ENCODE data around the gene IRF8. TPM values are rescaled to one million over a fixed set of nuclear protein-coding genes. Genes with fewer than 3 reads are reported as not detected.
"Not testable (repeated sequence)": the region's sequence is repeated elsewhere in the genome, so short reads cannot be mapped to it uniquely, and the experiment has no call there.

IRF8 gene, protein sequence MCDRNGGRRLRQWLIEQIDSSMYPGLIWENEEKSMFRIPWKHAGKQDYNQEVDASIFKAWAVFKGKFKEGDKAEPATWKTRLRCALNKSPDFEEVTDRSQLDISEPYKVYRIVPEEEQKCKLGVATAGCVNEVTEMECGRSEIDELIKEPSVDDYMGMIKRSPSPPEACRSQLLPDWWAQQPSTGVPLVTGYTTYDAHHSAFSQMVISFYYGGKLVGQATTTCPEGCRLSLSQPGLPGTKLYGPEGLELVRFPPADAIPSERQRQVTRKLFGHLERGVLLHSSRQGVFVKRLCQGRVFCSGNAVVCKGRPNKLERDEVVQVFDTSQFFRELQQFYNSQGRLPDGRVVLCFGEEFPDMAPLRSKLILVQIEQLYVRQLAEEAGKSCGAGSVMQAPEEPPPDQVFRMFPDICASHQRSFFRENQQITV
- 139 TPM for polyA plus RNA-seq (2012; ENCODE audit: missing spikeins)

DNA sequence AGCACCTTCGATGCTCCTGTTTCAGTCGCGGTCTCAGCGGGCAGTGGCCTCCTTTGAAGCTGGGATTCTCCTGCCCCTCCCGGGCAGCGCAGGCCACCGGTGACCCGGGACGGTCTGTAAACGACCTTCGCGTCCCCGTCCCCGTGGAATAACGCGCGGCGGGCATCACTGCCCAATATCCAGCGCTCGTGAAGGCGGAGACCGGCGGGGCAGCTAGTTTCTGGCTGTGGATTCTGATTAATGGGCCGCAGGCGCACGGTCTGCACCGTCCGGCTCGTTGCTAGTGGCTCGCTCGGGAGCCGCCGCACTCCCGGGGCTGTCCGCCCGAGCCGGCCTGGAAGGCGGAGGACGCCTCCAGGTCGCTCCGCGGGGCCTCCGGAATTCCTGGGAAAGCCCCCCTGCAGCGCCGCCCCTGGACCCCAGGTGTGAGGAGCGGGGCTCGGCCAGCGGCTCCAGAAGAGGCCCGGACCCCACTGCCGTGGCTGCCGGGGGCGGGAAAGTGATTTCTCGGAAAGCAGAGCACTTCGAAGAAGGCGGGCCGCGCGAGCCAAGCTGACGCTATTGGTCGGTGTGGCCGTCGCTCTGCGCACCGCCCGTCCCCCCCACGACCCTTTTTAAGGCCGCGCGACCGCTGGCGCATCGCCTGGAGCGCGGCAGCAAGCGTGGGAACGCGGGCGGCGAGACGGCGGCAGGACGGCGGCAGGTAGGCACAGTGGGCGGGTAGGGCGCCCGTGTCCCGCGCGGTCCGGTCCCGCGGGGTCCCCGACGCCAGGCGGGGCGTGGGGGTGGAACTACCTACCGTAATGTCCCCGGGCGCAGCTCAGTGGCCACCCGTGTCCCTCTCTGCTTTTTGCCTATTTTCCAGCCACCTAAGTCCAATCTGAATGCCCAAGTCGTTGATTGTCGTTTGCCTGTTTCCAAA, at the start of gene IRF8:
IRF8 (plus strand) TSS at position 642 of the 922 bp plus-strand sequence. CDS start 3,854 bp downstream, outside the sequence.
- FAIRE-seq (peak; percentile 96), DNase-seq (ENCODE audit: insufficient read length) (peak; percentile 76)
- peak; percentile 84 for TF ChIP-seq TAF1 (IDR thresholded peaks at IDR 0.05; ENCODE audit: borderline replicate concordance, low read depth, low read length)
- peak; percentile 97 for TF ChIP-seq POLR2AphosphoS5 (IDR thresholded peaks at IDR 0.05; ENCODE audit: low read depth, low read length)
- peak; percentile 98 for TF ChIP-seq POLR2A (IDR thresholded peaks at IDR 0.05; ENCODE audit: low read depth, low read length)

GRCh38 chr16:85849388-85849787, 49.6 kb upstream of the IRF8 start:
- no peak for DNase-seq (ENCODE audit: insufficient read length)
- FAIRE-seq: no peak
- TF ChIP-seq TAF1 (IDR thresholded peaks at IDR 0.05; ENCODE audit: borderline replicate concordance, low read depth, low read length): no peak
- no peak for TF ChIP-seq POLR2A (IDR thresholded peaks at IDR 0.05; ENCODE audit: low read depth, low read length)
- TF ChIP-seq POLR2AphosphoS5 (IDR thresholded peaks at IDR 0.05; ENCODE audit: low read depth, low read length): no peak

DNA sequence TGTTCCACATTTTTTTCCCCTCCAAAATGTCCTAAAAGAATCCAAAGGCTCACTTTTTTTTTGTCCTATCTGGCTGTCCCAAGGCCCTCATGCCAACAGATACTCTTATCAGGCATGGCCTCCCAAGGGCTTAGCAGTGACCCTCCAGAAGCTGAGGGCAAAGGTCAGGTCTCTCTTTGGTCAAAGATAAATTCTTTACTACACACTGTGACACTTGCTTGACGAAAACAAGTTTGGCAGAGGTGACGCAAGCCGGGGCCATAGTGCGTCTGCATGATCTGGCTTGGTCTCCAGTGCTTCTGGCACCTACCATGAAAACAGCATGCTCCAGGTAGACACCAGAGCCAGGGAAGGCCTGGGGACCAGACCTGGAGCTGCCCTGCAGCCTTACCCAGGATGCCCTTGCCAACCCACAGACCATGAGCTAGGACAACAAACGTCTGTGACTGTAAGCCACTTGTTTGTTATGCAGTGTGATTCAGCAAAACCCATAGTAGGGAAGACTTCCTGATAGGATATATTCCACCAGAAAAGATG, 48.5 kb upstream of the IRF8 start:
- TF ChIP-seq POLR2AphosphoS5 (IDR thresholded peaks at IDR 0.05; ENCODE audit: low read depth, low read length) (no peak), TAF1 (IDR thresholded peaks at IDR 0.05; ENCODE audit: borderline replicate concordance, low read depth, low read length) (no peak), POLR2A (IDR thresholded peaks at IDR 0.05; ENCODE audit: low read depth, low read length) (no peak)
- DNase-seq (ENCODE audit: insufficient read length): no peak
- no peak for FAIRE-seq

- FAIRE-seq (no peak), DNase-seq (ENCODE audit: insufficient read length) (no peak)
- TF ChIP-seq POLR2A (IDR thresholded peaks at IDR 0.05; ENCODE audit: low read depth, low read length) (no peak), POLR2AphosphoS5 (IDR thresholded peaks at IDR 0.05; ENCODE audit: low read depth, low read length) (no peak), TAF1 (IDR thresholded peaks at IDR 0.05; ENCODE audit: borderline replicate concordance, low read depth, low read length) (no peak)
Observed at GRCh38 chr16:85851034-85851785, 47.8 kb upstream of the IRF8 start.

- TF ChIP-seq POLR2AphosphoS5 (IDR thresholded peaks at IDR 0.05; ENCODE audit: low read depth, low read length): no peak
- TF ChIP-seq TAF1 (IDR thresholded peaks at IDR 0.05; ENCODE audit: borderline replicate concordance, low read depth, low read length): no peak
- TF ChIP-seq POLR2A (IDR thresholded peaks at IDR 0.05; ENCODE audit: low read depth, low read length): no peak
- no peak for FAIRE-seq
- DNase-seq (ENCODE audit: insufficient read length): no peak
Observed at GRCh38 chr16:85853547-85854545, 45.1 kb upstream of the IRF8 start.

DNA sequence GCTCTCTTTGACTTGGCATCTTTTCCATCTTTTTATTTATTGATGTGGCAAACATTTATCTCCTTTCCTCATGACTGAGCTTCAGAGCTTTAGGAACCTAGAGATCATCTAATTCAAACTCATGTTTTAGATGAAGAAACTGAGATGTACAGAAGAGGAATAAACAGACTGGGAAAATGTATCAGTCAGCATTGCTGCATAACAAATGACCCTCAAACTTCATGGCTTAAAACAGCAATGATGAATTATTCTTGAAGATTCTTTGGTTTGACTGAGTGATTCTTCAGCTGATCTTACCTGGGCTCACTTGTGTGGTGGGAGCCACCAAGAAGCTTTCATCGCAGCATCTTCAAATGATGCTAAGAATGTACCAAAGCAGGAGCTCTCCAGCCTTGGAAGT, 44.0 kb upstream of the IRF8 start:
- DNase-seq (ENCODE audit: insufficient read length): no peak
- no peak for TF ChIP-seq TAF1 (IDR thresholded peaks at IDR 0.05; ENCODE audit: borderline replicate concordance, low read depth, low read length)
- no peak for TF ChIP-seq POLR2A (IDR thresholded peaks at IDR 0.05; ENCODE audit: low read depth, low read length)
- TF ChIP-seq POLR2AphosphoS5 (IDR thresholded peaks at IDR 0.05; ENCODE audit: low read depth, low read length): no peak
- no peak for FAIRE-seq

DNA sequence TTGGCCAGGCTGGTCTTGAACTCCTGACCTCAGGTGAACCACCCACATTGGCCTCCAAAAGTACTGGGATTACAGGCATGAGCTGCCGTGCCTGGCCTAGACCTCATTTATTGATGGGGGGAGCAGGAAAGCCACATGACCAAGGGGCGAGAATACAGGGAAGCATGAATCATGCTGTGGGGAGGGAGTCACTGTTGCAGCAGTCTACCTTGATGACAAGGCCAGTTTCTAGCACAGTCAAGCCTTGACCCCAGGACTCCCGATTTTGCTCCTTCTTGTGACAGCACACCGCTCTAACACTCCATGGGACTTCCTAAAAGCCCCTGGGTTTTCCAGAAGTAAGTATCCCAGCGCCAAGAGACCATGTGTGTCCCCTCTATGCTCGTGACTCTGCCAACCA, 42.9 kb upstream of the IRF8 start:
- no peak for DNase-seq (ENCODE audit: insufficient read length)
- no peak for TF ChIP-seq POLR2A (IDR thresholded peaks at IDR 0.05; ENCODE audit: low read depth, low read length)
- FAIRE-seq: no peak

DNA sequence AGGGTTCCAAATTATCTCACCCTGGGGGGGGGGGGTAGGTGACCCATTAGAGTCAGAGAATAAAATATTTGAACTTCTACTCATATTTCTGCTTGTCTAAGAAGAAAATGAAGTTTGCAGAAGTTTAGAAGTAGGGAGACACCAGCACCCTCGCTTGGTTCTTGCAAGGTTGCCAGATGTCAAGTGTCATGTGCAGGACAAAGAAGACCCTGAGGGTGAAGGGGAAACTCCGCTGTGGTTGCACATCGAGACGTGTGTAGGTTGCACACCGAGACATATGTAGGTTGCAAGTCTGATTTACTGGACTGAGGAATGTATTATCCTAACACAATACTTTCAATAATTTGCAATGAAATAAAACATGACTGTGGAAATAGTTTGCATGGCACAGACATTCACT, 42.4 kb upstream of the IRF8 start:
- no peak for FAIRE-seq
- DNase-seq (ENCODE audit: insufficient read length): no peak
- TF ChIP-seq POLR2AphosphoS5 (IDR thresholded peaks at IDR 0.05; ENCODE audit: low read depth, low read length) (no peak), TAF1 (IDR thresholded peaks at IDR 0.05; ENCODE audit: borderline replicate concordance, low read depth, low read length) (no peak), POLR2A (IDR thresholded peaks at IDR 0.05; ENCODE audit: low read depth, low read length) (no peak)

DNA sequence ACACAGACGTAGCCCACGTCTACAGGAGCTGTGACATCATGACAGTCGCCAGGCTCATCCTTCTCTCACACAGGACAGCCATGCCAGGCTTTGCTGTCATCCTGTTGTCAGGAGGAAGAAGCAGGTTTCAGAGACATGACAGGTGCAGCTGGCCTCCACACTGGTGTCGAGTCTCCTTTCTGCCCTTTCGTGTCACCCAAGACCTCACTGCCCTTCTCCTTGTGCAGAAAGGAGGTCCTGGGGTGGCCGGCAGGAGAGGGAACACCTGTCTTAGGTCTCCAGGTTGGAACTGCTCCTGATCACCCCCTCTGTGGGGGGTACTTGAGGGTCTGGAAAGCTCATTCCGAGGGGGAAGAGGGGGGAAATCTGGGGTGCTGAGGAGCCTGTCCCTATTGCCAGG, 41.6 kb upstream of the IRF8 start:
- no peak for FAIRE-seq

GRCh38 chr16:85858571-85858970, 40.4 kb upstream of the IRF8 start:
- FAIRE-seq; DNase-seq (ENCODE audit: insufficient read length): not testable (repeated sequence)

More for the DNA sequence above, 41.6 kb upstream of the IRF8 start:
- TF ChIP-seq POLR2AphosphoS5 (IDR thresholded peaks at IDR 0.05; ENCODE audit: low read depth, low read length) (no peak), TAF1 (IDR thresholded peaks at IDR 0.05; ENCODE audit: borderline replicate concordance, low read depth, low read length) (no peak), POLR2A (IDR thresholded peaks at IDR 0.05; ENCODE audit: low read depth, low read length) (no peak)
- DNase-seq (ENCODE audit: insufficient read length): no peak
